NCI-H1436 (cell line): ENCODE data around the gene THEM5.

Source experiments
- DNase-seq: peaks from one replicate; lab custom pipeline; 2025; lab: John Stamatoyannopoulos, UW

THEM5 gene

DNA sequence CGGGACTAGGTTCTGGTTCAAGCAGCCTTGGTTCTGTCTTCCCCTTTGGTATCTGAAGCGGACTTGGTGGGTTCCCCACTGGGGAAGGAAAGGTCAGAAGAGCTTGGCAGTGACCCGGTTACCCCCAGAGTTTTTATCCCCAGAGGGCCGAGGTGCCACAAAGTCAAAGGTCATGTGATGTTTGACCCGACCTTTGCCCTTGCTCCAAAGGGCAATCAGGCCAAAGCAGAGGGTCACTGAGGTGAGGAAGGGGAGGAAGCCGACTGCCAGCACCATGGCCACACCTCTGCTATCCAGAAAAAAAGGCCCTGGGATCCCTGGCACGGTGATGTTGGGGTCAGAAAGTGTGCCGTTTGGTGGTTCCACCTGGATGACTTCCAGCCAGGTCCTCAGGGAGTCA is 52.7 kb downstream of the THEM5 start:
- DNase-seq = no peak

DNA sequence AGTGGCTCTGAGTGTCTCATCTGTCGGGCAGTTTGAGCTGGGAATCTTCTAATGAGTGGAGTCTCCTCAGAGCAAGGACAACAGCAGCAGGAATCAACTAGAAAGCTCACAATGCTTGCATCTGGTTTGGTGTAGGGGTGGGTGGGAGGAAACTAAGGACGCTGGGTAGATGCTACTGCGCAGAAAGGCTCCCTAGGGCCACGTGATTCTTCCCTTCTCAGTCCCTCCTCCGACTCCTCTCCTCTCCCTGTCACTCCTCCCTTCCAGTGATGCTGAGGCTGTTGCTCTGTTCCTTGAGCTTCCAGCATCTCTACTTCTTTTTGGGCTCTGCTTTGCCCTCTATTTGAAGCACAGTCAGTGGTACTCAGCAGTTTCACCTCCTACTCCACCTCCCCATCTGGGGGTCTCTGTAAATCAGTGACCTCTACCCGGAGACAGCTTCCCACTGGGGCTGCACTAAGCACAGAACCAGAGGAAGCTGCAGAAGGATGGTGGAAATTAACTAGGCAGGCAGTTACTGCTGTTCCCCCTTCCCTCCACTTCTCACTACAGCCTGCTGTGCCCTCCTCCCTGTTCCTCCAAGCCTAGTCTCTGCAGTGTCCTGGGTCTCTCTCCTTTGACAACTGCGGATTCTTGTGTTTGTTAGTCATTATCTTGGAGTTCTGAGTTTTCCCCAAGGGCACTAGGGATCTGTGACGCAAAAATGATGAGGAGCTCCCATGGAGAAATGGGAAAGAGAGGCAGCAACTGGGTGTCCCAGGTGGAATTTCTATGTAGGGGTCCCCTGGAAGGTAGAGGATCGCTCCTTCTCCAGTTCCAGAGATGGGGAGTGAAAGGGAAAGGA is 54.1 kb downstream of the THEM5 start:
- DNase-seq = no peak

DNA sequence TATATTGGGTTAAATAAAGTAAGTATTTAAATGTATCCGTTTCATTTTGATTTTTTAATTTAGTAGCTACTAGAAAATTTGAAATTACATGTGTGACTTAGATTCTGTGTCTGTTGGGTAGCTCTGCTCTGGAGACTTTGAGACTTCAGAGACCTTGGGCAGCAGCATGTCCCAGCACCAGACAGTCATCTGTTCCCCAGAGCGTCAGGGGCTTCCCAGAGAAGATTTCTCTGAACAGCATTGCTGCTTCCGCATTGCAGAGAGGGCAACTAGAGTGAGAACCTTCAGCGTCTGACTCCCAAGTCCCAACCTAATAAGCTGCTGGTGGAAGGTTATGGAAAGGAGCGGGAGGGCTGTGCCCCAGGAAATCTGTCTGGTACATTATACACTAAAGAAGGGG is 54.9 kb downstream of the THEM5 start:
- no peak for DNase-seq
